Left lung (tissue), 10 donors: ENCODE data around the gene GASK1A. TPM values are rescaled to one million over a fixed set of nuclear protein-coding genes. Genes with fewer than 3 reads are reported as not detected.
A peak's percentile ranks its signal among the peaks of the same experiment; 100 is the strongest.

Experiments used
- ATAC-seq: fragments of 200-7000 bp; cut with Tn5 transposase; one replicate; pipeline ENCODE4 v1.9.1; 2020; ENCODE audit warnings: moderate library complexity
- DNase-seq, 4 donors: peaks; one replicate each; pipeline ENCODE4 v3.0.0-alpha.2; 2013 to 2020
- H3K27ac ChIP-seq, 2 donors: fragments of 200-600 bp; sonication (generic) in 1 of 2; one replicate each; pipeline versions ENCODE4 v1.5.0 to v1.8.0; 2020 to 2021
- H3K27me3 ChIP-seq, 2 donors: fragments of 200-600 bp; sonication (generic) in 1 of 2; one replicate each; pipeline versions ENCODE4 v1.5.0 to v1.8.0; 2020 to 2021
- H3K36me3 ChIP-seq, 2 donors: fragments of 200-600 bp; sonication (generic) in 1 of 2; one replicate each; pipeline versions ENCODE4 v1.5.0 to v1.8.0; 2020 to 2021
- H3K4me1 ChIP-seq, 2 donors: fragments of 200-600 bp; one replicate each; pipeline ENCODE4 v1.8.0; 2021
- H3K4me3 ChIP-seq, 2 donors: fragments of 200-600 bp; sonication (generic) in 1 of 2; one replicate each; pipeline versions ENCODE4 v1.5.0 to v1.8.0; 2020 to 2021; ENCODE audit warnings: mild to moderate bottlenecking in 1 of 2
- H3K9me3 ChIP-seq, 2 donors: fragments of 200-600 bp; sonication (generic) in 1 of 2; one replicate each; pipeline versions ENCODE4 v1.5.0 to v1.8.0; 2020 to 2021
- intact Hi-C, 2 donors: fragments of 100-400 bp; cut with DNase I; formaldehyde crosslinking; loops; one replicate each; pipeline versions ENCODE4 v1.11.2 to v1.14.2; 2022
- polyA plus RNA-seq, 6 donors: library from polyadenylated mRNA; unstranded; fragments of 120-200 nt; gene quantifications; one replicate each; pipeline ENCODE4 v1.2.1, GENCODE V29; 2013; ENCODE audit not compliant: insufficient read length in 6 of 6
- total RNA-seq, 2 donors: library from RNA; stranded (reverse); fragmentation: NEBNext Ultra II Directional; extraction: Animal tissue kit (Norgen Biotek cat#: 25700); gene quantifications; one replicate each; pipeline ENCODE4 v1.2.1, GENCODE V29; 2021
- TF ChIP-seq, protein P1 (sequence below), 2 donors: fragments of 200-600 bp; sonication (generic) in 1 of 2; IDR thresholded peaks; one replicate each; pipeline versions ENCODE4 v1.5.0 to v1.8.0; 2021; ENCODE audit warnings: antibody characterized with exemption in 2 of 2
- donor health status: DM: no; HTN: yes; CAD: no.
- donor health status: DM: no; HTN: no; CAD: no.

Gene GASK1A
- total and polyA plus RNA-seq, 8 donors, result 3.1 to 12.3 (median 4.2) TPM

DNA sequence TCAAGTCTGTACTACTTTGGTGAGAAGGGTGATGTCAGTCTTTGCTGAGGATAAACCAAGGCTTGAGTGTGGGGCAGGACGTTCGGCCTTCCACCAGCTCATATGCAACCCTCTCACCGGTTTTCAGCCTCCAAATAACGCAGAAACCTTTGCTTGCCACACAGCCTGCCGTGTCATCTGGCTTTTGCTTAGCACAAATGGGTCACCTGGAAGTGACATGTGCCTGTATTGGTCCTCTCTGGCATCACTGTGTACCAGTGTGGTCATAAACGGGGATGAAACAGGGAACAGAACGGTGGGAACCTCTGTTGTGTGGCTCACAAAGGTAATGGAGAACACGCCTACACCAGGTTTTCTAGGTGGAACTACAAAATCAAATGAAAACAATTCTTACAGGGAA lies 119.7 kb downstream of the GASK1A start:
- Histone ChIP-seq H3K4me3 (no peak overlapping the region), H3K4me1 (peaks cover 1 to 5% of the 10 kb centered on the region in 2 donors), H3K27ac (no peak overlapping the region), H3K27me3 (no peaks in the 10 kb centered on the region), H3K9me3 (no peaks in the 10 kb centered on the region), H3K36me3 (no peaks in the 10 kb centered on the region)
- intact Hi-C loops, result no loop called here
- TF ChIP-seq, protein P1, sequence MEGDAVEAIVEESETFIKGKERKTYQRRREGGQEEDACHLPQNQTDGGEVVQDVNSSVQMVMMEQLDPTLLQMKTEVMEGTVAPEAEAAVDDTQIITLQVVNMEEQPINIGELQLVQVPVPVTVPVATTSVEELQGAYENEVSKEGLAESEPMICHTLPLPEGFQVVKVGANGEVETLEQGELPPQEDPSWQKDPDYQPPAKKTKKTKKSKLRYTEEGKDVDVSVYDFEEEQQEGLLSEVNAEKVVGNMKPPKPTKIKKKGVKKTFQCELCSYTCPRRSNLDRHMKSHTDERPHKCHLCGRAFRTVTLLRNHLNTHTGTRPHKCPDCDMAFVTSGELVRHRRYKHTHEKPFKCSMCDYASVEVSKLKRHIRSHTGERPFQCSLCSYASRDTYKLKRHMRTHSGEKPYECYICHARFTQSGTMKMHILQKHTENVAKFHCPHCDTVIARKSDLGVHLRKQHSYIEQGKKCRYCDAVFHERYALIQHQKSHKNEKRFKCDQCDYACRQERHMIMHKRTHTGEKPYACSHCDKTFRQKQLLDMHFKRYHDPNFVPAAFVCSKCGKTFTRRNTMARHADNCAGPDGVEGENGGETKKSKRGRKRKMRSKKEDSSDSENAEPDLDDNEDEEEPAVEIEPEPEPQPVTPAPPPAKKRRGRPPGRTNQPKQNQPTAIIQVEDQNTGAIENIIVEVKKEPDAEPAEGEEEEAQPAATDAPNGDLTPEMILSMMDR (IDR thresholded peaks at IDR 0.05), result no peak
- ATAC-seq (no peak), DNase-seq (no peak)

DNA sequence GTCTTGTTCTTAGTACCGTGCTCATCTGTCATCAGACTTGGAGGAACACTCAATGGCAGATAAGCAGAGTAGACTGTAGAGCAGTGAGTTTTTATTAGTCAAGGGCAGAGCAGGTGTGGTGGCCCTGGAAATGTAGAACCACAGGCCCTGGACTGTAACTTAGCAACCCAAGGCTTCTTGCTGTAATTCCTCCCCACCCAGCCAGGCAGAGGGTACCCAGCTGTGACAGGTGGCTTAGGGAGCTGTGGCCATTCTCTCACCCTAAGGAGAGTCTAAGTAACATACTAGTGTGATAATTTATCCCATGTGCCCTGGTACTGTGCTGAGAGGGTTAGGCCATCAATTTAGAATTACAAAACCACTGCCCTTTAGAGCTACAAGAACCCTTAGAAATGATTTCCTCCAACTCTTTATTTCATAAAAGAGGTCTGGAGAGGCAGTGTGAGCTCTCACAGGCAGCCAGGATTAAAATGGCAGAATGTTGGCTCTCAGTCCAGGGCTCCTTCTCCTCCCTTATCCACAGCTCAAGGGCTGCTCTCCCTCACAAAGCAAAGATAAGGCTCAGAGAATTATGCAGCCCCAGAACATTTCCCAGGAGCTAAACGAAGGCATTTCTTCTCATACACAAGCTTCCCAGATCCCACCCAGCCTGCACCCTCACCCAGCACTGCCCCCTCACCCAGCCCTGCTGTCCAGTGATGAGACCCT lies 123.8 kb downstream of the GASK1A start:
- DNase-seq (peak in 1 of 4 donors; percentile 24), ATAC-seq (peak; percentile 28)
- Histone ChIP-seq H3K27me3 (no peaks in the 10 kb centered on the region), H3K4me3 (no peak overlapping the region), H3K4me1 (peaks cover 13 to 24% of the 10 kb centered on the region in 2 donors), H3K27ac (peak overlapping the region in 1 of 2 donors; percentile 17), H3K9me3 (no peaks in the 10 kb centered on the region), H3K36me3 (no peaks in the 10 kb centered on the region)
- intact Hi-C loops, result no loop called here
- TF ChIP-seq, protein P1 (IDR thresholded peaks at IDR 0.05), result no peak

DNA sequence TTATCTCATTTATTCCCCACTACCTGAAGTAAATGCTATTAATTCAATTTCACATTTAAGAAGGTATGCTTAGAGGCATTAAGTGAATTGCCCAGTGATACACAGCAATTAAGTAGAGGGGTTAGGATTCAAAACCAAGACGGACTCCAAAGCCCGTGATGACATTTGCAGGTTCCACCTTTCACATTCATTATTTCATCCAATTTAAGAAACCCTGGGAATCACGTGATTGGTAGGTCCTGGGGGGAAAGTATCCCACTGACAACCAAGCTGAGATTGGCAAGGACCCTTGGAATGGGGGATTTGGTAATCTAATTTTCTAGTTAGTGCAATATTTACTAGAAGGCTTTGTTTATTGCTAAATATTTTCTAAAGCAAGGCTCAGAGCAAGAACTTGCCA lies 124.9 kb downstream of the GASK1A start:
- Histone ChIP-seq H3K36me3 (no peaks in the 10 kb centered on the region), H3K27me3 (no peaks in the 10 kb centered on the region), H3K27ac (no peak overlapping the region), H3K4me1 (peaks cover 13 to 24% of the 10 kb centered on the region in 2 donors), H3K4me3 (no peak overlapping the region), H3K9me3 (no peaks in the 10 kb centered on the region)
- ATAC-seq, result no peak
- intact Hi-C loops, result no loop called here
- no peak for DNase-seq
- TF ChIP-seq, protein P1 (IDR thresholded peaks at IDR 0.05), result no peak

DNA sequence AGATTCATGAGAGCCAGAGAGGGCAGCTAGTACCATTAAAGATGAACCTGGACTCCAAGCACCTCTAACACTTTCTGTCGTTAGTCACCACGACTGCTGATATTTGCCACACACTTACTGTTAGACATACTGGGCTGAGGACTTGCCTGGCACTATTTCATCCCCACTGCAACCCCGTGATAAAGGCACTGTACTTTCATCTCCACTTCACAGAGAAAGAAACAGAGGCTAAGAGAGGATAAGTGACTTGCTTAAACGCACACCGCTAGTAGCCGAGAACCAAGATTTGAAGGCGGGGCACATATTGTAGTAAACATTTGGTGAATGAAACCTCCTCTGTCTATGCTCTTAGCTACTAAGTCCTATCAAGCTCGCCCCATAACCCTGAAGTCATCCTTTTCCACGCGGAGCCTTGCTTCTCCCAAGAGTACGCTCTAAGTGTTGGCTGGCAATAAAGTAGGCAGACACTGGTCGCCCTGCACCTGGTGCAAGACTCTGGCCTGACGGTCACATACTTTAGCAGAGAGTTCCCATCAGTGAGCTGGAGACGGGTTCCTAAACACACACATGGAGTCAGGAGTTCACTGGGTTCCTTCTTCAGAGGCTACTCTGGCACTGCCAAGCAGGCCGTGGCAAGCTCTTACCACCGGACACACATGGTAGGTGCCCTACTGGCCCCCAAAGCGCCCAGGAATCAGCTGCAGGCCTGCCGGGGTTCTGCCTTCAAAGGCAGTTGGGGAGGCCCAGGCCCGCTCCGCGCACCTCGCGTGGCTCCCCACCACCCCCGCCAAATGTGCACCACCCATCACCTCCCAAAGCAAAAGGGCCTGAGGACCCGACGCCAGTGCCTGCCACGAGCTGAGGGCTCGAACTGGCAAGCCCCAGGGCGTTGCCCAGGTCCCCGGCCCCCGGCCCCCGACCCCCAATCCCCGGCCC lies 125.8 kb downstream of the GASK1A start:
- intact Hi-C loops, result no loop called here
- Histone ChIP-seq H3K4me3 (peak overlapping the region; percentile 79 to 86), H3K4me1 (peaks cover 13 to 24% of the 10 kb centered on the region in 2 donors), H3K27me3 (no peaks in the 10 kb centered on the region), H3K27ac (no peak overlapping the region), H3K9me3 (no peaks in the 10 kb centered on the region), H3K36me3 (no peaks in the 10 kb centered on the region)
- no peak for DNase-seq
- ATAC-seq, result peak; percentile 22
- TF ChIP-seq, protein P1 (IDR thresholded peaks at IDR 0.05), result no peak
